ENCODE measurements around the gene SPN. TPM values are rescaled to one million over a fixed set of nuclear protein-coding genes. Genes with fewer than 3 reads are reported as not detected.

SPN gene
- polyA plus RNA-seq, 1 donor (not counting 4 experiments of a cell fraction or from before 2014, with no cell fraction given): 0.07 TPM

GRCh38 chr16:29645694-29646187 lies 17.3 kb upstream of the SPN start:
- H3K9me3 ChIP-seq (ENCODE audit: control insufficient read depth, low read depth, low read length): no peaks in the 10 kb centered on the region
- H3K4me1 ChIP-seq (ENCODE audit: control insufficient read depth, extremely low read depth, insufficient read depth, low read length): no peaks in the 10 kb centered on the region
- H3K36me3 ChIP-seq (ENCODE audit: control insufficient read depth in 2 of 2, extremely low read depth in 1 of 2, insufficient read depth in 2 of 2, low read length in 2 of 2): no peaks in the 10 kb centered on the region
- H3K4me3 ChIP-seq (ENCODE audit: control insufficient read depth in 2 of 3, extremely low read depth in 1 of 3, insufficient read depth in 2 of 3, low read depth in 1 of 3, low read length in 3 of 3): no peak overlapping the region
- no peak overlapping the region for H3K27ac ChIP-seq (ENCODE audit: control insufficient read depth, insufficient read depth, low read length)
- TF ChIP-seq EZH2 (IDR thresholded peaks at IDR 0.05; ENCODE audit: low read length) (no peak), CTCF (optimal IDR thresholded peaks at IDR 0.05 in 1 of 3, IDR thresholded peaks at IDR 0.05 in 1 of 3, conservative IDR thresholded peaks at IDR 0.05 in 1 of 3; ENCODE audit: extremely low read depth in 1 of 3, insufficient read depth in 2 of 3, low read length in 3 of 3) (no peak)
- dilution Hi-C loops (cut with MboI; ENCODE audit: extremely low pct_ligation_motif_present, low sequenced_read_pairs): no loop called here
- no peaks in the 10 kb centered on the region for H3K9me1 ChIP-seq (ENCODE audit: control insufficient read depth, extremely low read depth, insufficient read depth, low read length)
- DNase-seq (ENCODE audit: low read depth, low spot score): no peak
- H3K27me3 ChIP-seq (ENCODE audit: control insufficient read depth, extremely low read depth, insufficient read depth, low read length): no peaks in the 10 kb centered on the region
- no peak overlapping the region for H3K4me2 ChIP-seq (ENCODE audit: control insufficient read depth, extremely low read depth, insufficient read depth, low read depth, low read length)
- H4K20me1 ChIP-seq (ENCODE audit: control insufficient read depth, extremely low read depth, insufficient read depth, low read length): no peaks in the 10 kb centered on the region
- H2AFZ ChIP-seq (ENCODE audit: control insufficient read depth, low read length): no peak overlapping the region
- no peak for FAIRE-seq
- no peaks in the 10 kb centered on the region for H3K79me2 ChIP-seq (ENCODE audit: control insufficient read depth, insufficient read depth, low read length)
- no peak overlapping the region for H3K9ac ChIP-seq (ENCODE audit: control insufficient read depth, extremely low read depth, insufficient read depth, low read length)

- Histone ChIP-seq H3K36me3 (ENCODE audit: control insufficient read depth in 2 of 2, extremely low read depth in 1 of 2, insufficient read depth in 2 of 2, low read length in 2 of 2) (no peaks in the 10 kb centered on the region), H4K20me1 (ENCODE audit: control insufficient read depth, extremely low read depth, insufficient read depth, low read length) (no peaks in the 10 kb centered on the region), H3K27ac (ENCODE audit: control insufficient read depth, insufficient read depth, low read length) (no peak overlapping the region), H3K9me3 (ENCODE audit: control insufficient read depth, low read depth, low read length) (no peaks in the 10 kb centered on the region), H3K79me2 (ENCODE audit: control insufficient read depth, insufficient read depth, low read length) (no peaks in the 10 kb centered on the region), H3K9me1 (ENCODE audit: control insufficient read depth, extremely low read depth, insufficient read depth, low read length) (no peaks in the 10 kb centered on the region), H3K4me2 (ENCODE audit: control insufficient read depth, extremely low read depth, insufficient read depth, low read depth, low read length) (no peak overlapping the region), H2AFZ (ENCODE audit: control insufficient read depth, low read length) (no peak overlapping the region), H3K4me1 (ENCODE audit: control insufficient read depth, extremely low read depth, insufficient read depth, low read length) (no peaks in the 10 kb centered on the region), H3K9ac (ENCODE audit: control insufficient read depth, extremely low read depth, insufficient read depth, low read length) (no peak overlapping the region), H3K27me3 (ENCODE audit: control insufficient read depth, extremely low read depth, insufficient read depth, low read length) (no peaks in the 10 kb centered on the region), H3K4me3 (ENCODE audit: control insufficient read depth in 2 of 3, extremely low read depth in 1 of 3, insufficient read depth in 2 of 3, low read depth in 1 of 3, low read length in 3 of 3) (no peak overlapping the region)
- FAIRE-seq (no peak), DNase-seq (ENCODE audit: low read depth, low spot score) (no peak)
- dilution Hi-C loops (cut with MboI; ENCODE audit: extremely low pct_ligation_motif_present, low sequenced_read_pairs): no loop called here
- TF ChIP-seq CTCF (optimal IDR thresholded peaks at IDR 0.05 in 1 of 3, IDR thresholded peaks at IDR 0.05 in 1 of 3, conservative IDR thresholded peaks at IDR 0.05 in 1 of 3; ENCODE audit: extremely low read depth in 1 of 3, insufficient read depth in 2 of 3, low read length in 3 of 3): no peak
- no peak for TF ChIP-seq EZH2 (IDR thresholded peaks at IDR 0.05; ENCODE audit: low read length)
Observed at GRCh38 chr16:29646947-29647346, 16.1 kb upstream of the SPN start.
